Renal pelvis (tissue), 4 donors: ENCODE measurements around the gene SLC28A3. TPM values are rescaled to one million over a fixed set of nuclear protein-coding genes. Genes with fewer than 3 reads are reported as not detected.

Source experiments
- DNase-seq: peaks from one replicate; pipeline ENCODE4 v3.0.0-alpha.2; 2013
- polyA plus RNA-seq, 3 donors: library from polyadenylated mRNA; unstranded; fragments of 120-200 nt; gene quantifications; one replicate each; pipeline ENCODE4 v1.2.1, GENCODE V29; 2013; ENCODE audit not compliant: insufficient read length in 3 of 3

Gene SLC28A3
- polyA plus RNA-seq, 3 donors: 0.05 to 0.06 TPM; not detected in 1

GRCh38 chr9:84339962-84340361, 596 bp downstream of the SLC28A3 start:
- no peak for DNase-seq

- DNase-seq: no peak
Observed at GRCh38 chr9:84339503-84339902, 1.1 kb downstream of the SLC28A3 start.

- no peak for DNase-seq
Observed at GRCh38 chr9:84338792-84339191, 1.8 kb downstream of the SLC28A3 start.

- no peak for DNase-seq
Observed at GRCh38 chr9:84337252-84337651, 3.3 kb downstream of the SLC28A3 start.

- peak; percentile 52 for DNase-seq
Observed at GRCh38 chr9:84331119-84331809, 9.3 kb downstream of the SLC28A3 start.

DNA sequence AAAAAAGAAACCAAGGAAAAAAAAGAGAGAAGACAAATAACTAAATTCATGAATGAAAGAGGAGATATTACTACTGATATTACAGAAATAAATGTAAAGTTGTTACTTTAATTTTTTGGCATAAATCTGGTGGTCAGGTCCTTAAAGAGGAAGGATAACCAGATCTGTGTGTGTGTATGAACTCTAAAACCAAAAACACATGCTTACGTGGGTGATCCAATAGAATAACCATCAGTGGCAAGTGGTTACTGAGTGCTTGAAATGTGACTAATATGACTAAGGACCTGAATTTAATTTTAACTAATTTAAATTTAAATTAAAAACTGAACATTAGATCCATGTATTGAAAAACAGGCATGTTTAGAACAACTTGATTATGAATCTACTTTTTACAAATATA, 10.3 kb downstream of the SLC28A3 start:
- DNase-seq: no peak

DNA sequence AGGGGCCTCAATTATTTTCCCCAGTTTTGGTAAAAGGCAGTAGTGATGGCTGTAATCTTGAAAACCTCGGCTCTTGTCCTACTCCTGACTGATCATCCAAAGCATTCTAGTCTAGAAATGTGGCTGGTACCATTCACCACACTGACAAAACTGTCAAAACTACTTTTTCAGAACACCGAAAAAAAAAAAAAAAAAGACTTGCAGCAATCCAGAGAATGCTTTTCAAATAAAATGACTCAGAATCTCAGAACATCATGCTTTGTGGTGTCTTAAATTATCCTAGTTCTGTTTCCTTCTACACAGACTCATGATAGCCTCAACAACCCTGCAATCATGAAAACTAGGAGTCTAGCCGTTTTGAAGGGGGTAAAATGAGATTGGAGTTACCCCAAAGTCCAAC, 13.4 kb downstream of the SLC28A3 start:
- no peak for DNase-seq

DNA sequence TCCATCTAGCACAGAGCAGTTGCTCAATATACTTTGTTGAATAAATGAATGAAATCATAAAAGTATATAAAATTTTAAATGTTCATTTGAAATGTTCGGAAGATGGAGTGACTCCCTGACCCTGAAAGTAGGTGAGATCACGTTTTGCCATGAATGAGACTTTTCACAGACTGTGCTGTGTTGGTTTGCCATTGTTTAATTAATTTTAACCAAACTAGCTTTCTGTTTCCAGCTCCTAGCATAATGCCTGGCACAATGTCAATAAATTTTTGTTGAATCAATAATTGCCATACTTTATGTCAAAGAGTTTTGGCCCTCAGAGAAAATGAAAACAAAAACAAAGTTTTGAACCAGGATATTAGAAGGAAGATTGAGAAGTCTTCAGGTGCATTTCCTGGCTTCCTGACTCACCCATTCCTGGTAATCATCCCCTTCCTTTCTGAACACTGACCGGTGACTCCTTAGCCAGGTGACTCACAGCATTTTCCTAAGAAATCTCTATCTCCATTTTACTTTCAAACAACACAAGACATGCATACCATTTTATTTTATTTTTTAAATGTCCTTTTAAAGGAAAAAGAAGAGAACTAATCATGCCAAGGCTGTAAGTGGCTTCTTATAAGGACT, 15.1 kb downstream of the SLC28A3 start:
- no peak for DNase-seq

GRCh38 chr9:84324811-84325210, 15.7 kb downstream of the SLC28A3 start:
- no peak for DNase-seq

GRCh38 chr9:84323858-84324257, 16.7 kb downstream of the SLC28A3 start:
- no peak for DNase-seq

GRCh38 chr9:84322828-84323227, 17.7 kb downstream of the SLC28A3 start:
- DNase-seq: no peak

DNA sequence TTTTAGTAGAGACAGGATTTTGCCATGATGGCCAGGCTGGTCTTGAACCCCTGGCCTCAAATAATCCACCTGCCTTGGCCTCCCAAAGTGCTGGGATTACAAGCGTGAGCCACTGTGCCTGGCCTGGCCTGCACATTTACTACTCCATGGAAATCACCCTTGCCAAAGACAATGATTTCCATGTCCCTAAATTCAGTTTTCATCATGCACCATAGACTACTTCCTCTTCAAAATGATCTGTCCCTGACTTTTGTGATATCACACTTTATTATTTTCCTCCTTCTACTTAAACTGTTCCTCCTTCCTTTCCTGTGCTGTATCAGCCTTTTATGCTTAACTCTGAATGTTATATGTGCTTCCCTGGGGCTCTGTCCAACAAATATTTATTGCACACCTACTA, 20.3 kb downstream of the SLC28A3 start:
- DNase-seq: no peak

- no peak for DNase-seq
Observed at GRCh38 chr9:84319632-84320031, 20.9 kb downstream of the SLC28A3 start.

DNA sequence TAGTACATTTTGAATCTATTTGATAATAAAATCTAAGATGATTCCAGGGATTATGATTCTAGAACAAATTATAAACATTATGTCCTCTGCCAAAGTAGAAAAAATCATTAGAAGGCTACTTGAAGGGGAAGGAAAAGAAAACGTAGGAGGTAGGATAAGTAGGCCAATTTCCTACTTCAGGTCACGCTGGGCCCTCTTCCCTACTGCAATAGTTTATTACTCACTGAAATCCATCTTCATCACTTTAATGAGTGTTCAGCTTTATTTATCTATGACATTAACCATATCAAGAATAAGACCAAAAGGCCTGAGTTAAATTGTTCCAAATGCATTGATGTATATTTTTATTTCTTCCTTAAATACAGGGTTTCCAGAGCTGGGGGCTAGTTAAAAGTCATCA, 21.6 kb downstream of the SLC28A3 start:
- DNase-seq: peak; percentile 30

- DNase-seq: no peak
Observed at GRCh38 chr9:84317563-84317962, 23.0 kb downstream of the SLC28A3 start.

DNA sequence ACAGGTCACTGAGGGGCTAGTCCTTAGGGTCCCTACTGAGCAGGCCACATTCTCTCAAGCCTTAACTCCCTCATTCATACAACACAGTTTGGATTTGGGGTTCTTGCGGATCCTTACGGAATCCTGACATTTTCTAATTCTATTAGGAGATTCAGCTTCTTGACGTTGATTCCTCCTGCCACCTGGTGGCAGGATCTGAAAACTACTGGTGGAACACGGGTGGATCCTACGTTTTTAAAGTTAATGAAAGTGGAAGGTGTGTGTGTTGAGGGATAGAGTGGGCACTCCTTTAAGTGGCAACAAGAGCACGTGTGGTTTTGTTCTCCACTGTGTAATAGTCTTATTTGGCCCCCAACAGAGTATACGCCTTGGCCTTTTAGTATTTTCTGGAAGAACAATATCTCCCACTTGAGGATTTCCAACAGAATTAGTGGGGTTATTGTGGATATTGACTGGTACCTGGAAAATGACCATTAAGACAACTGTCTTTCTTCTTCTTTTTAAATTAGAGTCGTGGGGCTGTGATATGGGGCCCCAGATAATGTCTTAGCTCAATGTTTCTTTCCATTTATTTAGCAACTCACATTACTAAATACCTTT, 25.2 kb downstream of the SLC28A3 start:
- peak; percentile 75 for DNase-seq

DNA sequence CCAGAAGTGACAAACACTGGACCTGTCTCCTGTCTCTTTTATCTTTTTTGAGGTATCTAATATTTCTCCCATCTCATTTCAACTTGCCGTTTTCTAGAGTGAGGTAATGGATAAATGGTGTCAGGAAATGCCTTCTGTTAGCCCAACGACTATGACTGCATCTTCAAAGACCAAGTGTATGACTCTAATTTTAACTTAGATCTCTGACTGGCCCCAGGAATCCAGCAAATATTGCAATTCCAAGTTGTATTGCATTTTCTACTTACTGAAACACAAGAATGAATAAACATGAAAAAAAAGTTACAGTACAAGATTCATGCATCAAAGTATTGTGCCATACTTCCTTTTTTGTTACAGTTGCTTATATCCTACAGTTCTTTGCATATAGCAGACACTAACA, 26.3 kb downstream of the SLC28A3 start:
- DNase-seq: no peak

DNA sequence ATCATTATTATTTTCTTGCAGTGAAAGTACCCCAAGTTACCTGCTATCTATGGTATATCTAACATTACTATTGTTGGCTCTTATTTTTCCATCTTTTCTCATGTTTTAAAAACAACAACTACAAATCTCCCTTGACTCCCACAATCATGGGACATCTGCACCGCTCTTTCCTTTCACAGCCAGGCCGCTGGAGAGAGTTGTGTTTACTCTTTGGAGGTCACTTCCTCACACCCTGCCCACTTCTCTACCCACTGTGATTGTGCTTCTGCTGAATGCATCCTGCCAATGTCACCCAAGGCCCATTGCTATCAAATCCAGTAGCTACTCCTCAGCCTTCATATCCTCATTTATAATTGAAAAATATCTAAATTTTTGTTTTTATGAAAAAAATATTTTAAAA, 29.7 kb downstream of the SLC28A3 start:
- no peak for DNase-seq

- no peak for DNase-seq
Observed at GRCh38 chr9:84305497-84306131, 34.9 kb downstream of the SLC28A3 start.

GRCh38 chr9:84304166-84304565, 36.4 kb downstream of the SLC28A3 start:
- no peak for DNase-seq

DNA sequence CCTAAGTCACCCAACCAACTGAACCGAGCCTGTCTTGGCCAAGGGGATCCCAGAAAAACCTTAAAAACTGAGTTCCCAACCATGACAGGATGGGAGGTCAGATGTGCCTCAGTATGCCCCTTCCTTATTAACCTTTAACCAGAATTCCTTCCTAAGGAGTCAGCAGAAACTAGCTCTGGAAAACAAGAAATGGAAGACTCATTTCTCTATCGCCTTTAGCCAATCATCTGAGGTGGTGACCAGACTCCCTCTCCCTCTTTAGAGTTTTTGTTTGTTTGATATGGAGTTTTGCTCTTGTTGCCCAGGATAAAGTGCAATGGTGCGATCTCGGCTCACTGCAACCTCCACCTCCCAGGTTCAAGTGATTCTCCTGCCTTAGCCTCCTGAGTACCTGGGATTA, 37.5 kb downstream of the SLC28A3 start:
- no peak for DNase-seq

- no peak for DNase-seq
Observed at GRCh38 chr9:84301851-84302250, 38.7 kb downstream of the SLC28A3 start.

- DNase-seq: no peak
Observed at GRCh38 chr9:84300271-84300670, 40.3 kb downstream of the SLC28A3 start.
